Activated CD4-positive, alpha-beta T cell treated with anti-CD3 and anti-CD28 coated beads, Interleukin-2, Interleukin-4, amounts not matched to agents 100 ng/mL and 50 ng/mL, durations not matched to agents 16 hours and 8 hours (primary cell): Measurements from ENCODE around the gene ADTRP.
A peak's percentile ranks its signal among the peaks of the same experiment; 100 is the strongest.
"Not testable (repeated sequence)": the region's sequence is repeated elsewhere in the genome, so short reads cannot be mapped to it uniquely, and the experiment has no call there.

Source experiments
- DNase-seq: peaks from one replicate; pipeline ENCODE4 v3.0.0-alpha.2; 2020; ENCODE audit warnings: low spot score

The ADTRP gene

GRCh38 chr6:11803591-11803971, 25.0 kb upstream of the ADTRP start:
- no peak for DNase-seq

- no peak for DNase-seq
Measured at GRCh38 chr6:11802886-11803590, 24.4 kb upstream of the ADTRP start.

GRCh38 chr6:11800531-11800930, 21.9 kb upstream of the ADTRP start:
- not testable (repeated sequence) for DNase-seq

DNA sequence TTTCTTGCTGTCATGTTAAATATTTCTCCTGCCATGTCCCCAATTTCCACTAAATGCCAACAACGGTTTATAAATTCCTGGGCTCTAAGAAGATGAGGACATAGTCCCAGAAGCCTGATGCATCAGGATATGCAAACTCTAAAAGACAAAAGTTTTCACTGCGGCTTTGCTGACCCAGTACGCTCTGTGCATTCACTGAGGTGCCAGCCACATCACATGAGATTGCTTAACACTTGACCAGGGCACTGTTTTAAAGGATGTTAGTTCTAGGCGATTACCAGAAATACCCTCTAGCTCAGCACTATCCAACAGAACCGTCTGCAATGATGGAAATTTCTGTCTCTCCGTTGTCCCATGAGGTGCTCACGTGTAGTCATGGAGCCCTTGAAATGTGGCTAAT, 19.9 kb upstream of the ADTRP start:
- DNase-seq: no peak

- DNase-seq: no peak
Measured at GRCh38 chr6:11798096-11798495, 19.5 kb upstream of the ADTRP start.

DNA sequence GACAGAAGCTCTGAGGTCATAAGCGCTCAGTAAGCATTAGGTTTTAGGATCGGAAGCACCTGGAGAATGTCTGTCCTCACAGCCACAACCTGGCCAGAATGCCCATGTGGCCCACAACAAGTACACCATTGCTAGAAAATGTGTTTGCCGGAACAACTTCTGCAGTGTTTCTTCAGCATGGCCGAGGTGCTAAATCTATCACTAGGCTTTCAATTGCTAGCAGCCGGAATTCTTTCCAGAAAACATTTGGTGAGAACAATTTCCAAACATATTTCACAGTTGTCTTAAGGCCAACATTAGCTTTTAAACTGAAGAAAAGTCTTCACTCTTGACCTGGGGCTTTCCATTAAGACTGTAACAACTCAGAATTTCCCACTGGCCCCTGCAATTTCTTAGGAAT, 18.2 kb upstream of the ADTRP start:
- no peak for DNase-seq

DNA sequence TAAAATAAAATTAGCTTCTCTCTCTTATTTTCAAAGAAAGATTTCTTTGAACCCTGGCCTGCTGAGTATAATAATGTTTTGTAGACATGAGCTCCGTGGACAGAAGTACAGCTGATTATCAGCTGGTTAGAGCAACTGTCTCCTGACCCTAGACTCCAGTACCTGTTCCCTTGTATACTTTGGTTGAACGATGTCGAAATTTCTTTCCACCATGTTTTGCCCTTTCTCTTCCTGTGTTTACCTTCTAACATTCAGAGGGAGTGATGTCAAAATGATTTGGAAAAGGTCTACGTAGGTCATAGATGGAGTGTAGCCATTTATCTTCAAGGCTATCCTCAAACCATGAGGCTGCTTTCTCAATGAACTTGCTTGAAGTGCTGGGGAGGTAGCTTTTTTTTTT, 16.8 kb upstream of the ADTRP start:
- DNase-seq: no peak

DNA sequence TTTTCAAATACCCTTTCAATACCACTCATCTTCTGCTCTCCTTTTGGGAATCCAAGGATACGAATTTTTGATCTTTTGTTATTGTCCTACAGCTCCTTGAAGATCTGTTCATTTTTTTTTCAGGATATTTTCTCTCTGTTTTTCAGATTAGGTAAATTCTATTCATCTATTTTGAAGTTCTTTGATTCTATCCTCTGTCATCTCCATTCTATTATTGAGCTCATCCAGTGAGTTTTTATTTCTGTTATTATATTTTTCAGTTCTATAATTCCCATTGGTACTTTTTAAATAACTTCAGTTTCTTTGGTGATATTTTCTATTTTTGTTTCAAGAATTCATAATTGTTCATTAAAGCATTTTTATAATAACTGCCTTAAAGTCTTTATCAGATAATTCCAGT, 14.7 kb upstream of the ADTRP start:
- DNase-seq: no peak

DNA sequence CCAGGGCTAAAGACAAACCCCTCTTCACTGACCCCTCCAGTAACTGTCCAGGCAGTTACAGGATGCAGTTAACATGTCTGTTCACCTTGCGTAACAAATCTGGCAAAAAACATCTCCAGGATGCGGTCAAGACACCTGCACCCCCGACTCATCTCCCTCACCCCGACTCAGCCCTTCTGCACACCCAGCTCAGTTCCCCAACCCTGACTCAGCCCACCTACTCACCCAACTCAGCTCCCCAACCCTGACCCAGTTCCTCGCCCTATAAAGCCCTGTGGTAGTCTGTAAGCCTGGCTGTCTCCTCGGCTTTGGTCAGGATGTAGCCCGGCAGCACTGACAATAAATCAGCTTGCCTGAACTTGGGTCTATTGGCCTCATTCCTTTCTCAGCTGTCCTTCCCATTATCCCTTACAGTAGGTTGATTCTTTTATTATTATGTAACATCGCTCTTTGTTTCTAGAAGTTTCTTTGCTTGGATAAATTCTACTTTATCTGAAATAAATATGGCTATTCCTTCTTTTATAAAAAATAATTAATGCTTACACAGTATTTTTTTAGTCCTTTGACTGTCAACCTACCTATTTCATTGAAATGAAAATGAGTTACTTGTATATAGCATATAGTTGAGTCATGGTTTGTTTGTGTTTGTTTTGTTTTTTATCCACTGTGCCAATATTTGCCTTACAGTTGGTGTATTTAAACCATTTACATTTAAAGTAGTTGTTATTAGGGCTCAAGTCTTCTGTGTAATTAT, 12.9 kb upstream of the ADTRP start:
- DNase-seq: no peak

- DNase-seq: no peak
Measured at GRCh38 chr6:11789744-11790143, 11.1 kb upstream of the ADTRP start.

- no peak for DNase-seq
Measured at GRCh38 chr6:11788043-11788442, 9.4 kb upstream of the ADTRP start.

- DNase-seq: peak; percentile 88
Measured at GRCh38 chr6:11785774-11786579, 7.4 kb upstream of the ADTRP start.

GRCh38 chr6:11785415-11785773, 6.8 kb upstream of the ADTRP start:
- DNase-seq: peak; percentile 77

GRCh38 chr6:11784341-11784740, 5.7 kb upstream of the ADTRP start:
- DNase-seq: no peak

DNA sequence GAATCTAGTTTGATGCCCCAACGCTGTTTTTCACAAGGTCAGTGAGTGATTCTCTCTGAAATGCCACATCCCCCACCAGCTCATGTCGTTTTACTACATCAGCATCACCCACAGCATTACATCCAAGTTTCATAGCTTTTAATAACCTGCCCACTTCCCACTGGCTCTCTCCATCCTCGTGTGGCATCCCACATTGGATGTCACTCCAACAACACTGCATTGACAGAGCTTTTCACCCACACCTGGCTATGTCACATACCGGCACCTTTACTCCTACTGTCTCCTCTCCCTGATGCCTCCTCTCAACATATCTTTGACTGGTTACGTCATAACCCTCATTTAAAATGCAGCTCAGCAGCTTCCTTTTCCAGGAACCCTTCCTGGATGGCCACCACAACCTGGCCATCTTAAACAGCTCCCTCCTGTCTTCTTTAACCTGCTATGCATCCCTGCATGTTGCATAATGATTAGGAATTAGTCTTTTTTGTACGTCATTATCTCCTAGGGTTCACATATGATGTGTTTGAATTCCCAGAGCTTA, 5.0 kb upstream of the ADTRP start:
- DNase-seq: no peak

DNA sequence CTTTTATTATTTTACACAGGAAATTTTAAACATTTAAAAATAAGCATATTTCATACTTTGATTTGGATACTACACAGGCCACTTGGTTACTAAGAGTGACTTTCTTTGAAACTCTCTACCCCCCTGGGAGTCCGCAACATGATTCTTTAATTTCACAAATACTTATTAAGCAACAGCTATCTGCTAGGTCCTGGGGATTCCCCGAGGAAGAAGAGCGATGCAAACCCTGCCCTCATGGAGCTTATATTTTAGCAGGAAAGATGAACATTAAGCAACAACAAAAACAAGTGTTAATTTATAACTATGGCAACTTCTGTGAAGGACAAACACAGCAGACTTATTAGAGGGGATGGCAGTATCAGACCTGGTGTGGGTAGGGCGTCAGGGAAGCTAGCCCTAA, 3.9 kb upstream of the ADTRP start:
- no peak for DNase-seq

- no peak for DNase-seq
Measured at GRCh38 chr6:11780097-11780428, 1.5 kb upstream of the ADTRP start.

GRCh38 chr6:11779329-11780096, 910 bp upstream of the ADTRP start:
- DNase-seq: no peak

DNA sequence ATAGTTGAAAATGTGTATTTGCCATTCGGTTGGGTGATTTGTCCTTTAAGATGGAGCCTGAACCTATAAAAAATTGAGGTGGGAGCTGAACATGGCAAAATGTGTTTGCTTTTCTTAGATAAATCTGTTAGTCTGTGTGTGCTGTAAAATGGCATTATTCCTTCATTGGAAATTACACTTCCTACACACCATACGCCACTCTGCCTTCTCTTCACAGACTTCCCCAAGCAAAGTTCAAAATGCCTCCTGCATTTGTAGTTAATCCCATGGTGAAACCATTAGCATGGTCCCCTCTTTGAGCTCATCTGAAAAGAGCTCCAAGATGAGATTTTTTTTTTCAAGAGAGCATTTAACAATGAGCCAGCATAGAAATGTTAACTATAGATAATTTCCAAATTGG, 567 bp downstream of the ADTRP start:
- no peak for DNase-seq

- DNase-seq: no peak
Measured at GRCh38 chr6:11775791-11776409, 2.7 kb downstream of the ADTRP start.

- no peak for DNase-seq
Measured at GRCh38 chr6:11774426-11774825, 4.2 kb downstream of the ADTRP start.

DNA sequence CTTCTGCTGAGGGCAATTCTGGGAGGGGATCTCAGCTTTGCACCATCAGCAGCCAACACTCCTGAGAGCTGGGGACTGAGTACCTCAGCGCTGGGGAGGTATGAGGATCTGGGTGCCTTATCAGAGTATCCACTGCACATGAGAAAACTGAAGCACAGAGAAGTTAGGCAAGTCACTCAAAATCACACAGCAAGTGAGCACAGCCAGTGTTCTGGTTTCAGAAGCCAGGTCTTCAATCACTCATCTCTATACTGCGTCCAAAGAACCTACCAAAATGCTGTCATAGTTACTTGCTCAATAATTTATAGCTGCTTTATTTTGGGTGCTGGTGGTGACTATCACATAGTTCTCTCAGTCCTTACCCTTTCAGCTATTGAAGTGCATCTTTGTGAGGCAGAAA, 5.0 kb downstream of the ADTRP start:
- DNase-seq: no peak
